AG09319 (cell line): ENCODE results near the gene WRNIP1.

Experiments
- DNase-seq: peaks from one replicate; pipeline ENCODE4 v3.0.0-alpha.2; 2010; ENCODE audit warnings: low read depth; ENCODE audit errors: extremely low read depth
- TF ChIP-seq, protein P1 (sequence below): IDR thresholded peaks from 2 replicates; pipeline ENCODE4 v1.5.1; 2011; ENCODE audit warnings: low read depth, mild to moderate bottlenecking, inconsistent platforms, low read length, moderate library complexity

WRNIP1 gene

DNA sequence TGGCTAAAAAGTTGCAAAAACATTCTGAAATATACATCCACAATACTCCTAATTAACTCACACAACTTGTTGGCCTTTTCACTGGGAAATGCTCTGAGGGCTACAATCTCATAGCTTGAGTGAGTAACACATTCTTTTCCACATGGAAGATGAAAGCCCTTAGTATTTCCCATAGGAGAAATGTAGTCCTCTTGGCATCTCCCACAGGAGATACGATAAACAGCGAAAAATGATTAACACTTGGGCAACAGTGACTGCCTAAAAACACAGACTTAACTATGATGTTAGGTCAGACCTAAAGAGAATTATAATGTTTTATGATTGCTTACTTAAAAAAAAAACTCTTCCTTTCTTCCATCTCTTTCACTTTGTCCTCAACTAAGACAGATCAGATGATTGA, 23.4 kb upstream of the WRNIP1 start:
- TF ChIP-seq, protein P1, sequence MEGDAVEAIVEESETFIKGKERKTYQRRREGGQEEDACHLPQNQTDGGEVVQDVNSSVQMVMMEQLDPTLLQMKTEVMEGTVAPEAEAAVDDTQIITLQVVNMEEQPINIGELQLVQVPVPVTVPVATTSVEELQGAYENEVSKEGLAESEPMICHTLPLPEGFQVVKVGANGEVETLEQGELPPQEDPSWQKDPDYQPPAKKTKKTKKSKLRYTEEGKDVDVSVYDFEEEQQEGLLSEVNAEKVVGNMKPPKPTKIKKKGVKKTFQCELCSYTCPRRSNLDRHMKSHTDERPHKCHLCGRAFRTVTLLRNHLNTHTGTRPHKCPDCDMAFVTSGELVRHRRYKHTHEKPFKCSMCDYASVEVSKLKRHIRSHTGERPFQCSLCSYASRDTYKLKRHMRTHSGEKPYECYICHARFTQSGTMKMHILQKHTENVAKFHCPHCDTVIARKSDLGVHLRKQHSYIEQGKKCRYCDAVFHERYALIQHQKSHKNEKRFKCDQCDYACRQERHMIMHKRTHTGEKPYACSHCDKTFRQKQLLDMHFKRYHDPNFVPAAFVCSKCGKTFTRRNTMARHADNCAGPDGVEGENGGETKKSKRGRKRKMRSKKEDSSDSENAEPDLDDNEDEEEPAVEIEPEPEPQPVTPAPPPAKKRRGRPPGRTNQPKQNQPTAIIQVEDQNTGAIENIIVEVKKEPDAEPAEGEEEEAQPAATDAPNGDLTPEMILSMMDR: no peak
- DNase-seq: no peak

DNA sequence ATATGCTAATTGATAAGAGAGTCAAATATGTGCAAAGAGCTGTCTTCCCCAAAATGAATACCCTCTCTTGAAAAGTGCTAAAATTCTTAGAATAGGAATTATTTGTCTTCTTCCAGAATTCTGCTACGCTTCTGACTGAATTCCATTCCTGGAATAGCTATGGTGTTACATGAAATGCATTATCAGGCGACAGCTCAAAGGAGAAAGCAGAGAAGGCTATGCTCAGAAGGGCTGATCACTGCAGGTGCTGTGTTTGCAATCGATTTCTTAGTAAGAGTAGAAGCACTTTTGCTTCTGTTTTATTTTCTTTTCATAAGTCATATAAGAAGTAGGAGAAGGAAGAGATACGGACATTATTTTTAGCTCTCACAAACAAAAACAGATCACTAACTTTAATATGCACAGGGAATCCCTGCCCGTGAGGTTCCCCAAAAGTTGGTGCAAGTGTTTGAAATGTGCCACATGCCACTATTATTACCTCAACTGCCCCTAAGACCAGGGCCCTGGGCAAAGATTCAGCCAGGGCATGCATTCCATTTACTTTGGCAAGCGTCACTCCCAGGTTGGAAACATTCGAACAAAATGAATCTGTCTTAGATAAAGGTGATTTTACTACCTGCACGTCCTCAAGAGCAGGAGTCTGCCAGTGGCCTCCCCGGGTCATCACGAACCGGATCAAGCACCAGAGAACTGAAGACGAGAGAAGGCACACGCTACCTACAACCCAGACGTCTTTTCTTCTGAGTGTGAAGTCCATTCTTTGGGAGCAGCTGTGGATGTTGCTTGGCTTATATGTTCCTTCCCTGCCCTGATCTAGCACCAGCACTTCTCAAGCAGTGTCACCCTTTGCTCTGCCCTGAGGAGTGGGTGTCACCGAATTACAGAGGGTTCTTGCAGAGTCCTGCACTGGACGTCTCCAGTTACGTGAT, 21.6 kb upstream of the WRNIP1 start:
- TF ChIP-seq, protein P1: no peak
- no peak for DNase-seq

- TF ChIP-seq, protein P1: peak; percentile 19
- DNase-seq: no peak
Measured at GRCh38 chr6:2744209-2744771, 20.9 kb upstream of the WRNIP1 start.

DNA sequence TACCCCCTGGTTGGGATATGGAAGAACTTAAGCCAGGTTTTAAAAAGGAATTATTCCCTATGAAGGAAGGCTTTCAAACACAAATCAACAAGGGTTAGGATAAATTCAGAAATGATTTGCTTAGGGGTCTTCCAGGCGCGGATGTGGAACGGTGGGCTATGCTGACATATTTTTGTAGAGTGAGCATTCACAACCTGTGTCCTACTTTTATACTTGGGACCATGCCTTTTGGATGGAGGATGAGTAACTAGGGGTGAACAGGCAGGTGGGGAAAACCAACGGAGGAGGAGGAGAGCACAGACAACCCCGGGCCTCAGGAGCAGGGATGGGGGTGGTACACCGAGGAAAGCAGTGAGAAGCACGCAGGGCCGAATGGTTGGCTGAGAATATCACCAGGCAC, 20.4 kb upstream of the WRNIP1 start:
- TF ChIP-seq, protein P1: no peak
- DNase-seq: no peak

DNA sequence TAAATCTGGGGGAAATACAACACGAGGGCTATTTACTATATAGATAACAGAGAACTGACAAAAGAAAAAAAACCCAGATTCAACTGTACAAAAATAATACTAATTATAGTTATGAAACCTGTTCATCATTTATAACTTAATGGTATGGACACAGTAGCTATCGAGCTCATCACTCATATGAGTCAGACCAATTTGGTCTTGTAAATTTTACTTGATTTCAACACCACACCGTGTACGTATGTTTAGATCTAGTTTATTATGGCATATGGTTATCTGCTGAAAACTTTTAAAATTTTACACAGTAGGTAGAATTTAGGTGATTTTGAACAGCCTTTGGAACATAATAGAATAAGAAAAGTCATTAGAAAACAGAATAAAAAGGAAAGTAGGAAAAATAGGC, 19.9 kb upstream of the WRNIP1 start:
- DNase-seq: no peak
- TF ChIP-seq, protein P1: no peak

GRCh38 chr6:2746557-2747061, 18.6 kb upstream of the WRNIP1 start:
- TF ChIP-seq, protein P1: no peak
- no peak for DNase-seq

DNA sequence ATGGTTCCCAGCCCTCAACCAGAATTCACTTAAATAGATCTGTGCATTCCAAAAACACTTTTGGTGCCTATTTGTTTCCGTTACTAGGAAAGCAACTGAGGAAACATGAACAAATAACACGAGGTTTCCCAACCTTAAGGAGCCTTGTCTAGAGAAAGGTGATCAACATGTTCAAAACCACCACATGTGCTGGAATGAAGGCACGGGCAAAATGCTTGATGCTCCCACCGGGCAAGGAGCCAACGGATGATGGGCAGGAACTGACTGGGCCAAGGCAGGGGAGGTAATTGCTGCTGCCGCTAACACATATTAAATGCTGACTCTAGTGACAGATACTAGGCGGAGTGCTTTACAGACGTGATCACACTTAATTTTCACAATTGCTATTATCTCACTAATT, 17.0 kb upstream of the WRNIP1 start:
- no peak for DNase-seq
- TF ChIP-seq, protein P1: no peak
